Amniotic epithelial cell (primary cell): ENCODE data around the gene CACNA2D3.
"Not testable (repeated sequence)": the region's sequence is repeated elsewhere in the genome, so short reads cannot be mapped to it uniquely, and the experiment has no call there.

Experiments
- DNase-seq: peaks from one replicate; pipeline ENCODE4 v3.0.0-alpha.2; 2010; ENCODE audit warnings: low read depth

Gene CACNA2D3

DNA sequence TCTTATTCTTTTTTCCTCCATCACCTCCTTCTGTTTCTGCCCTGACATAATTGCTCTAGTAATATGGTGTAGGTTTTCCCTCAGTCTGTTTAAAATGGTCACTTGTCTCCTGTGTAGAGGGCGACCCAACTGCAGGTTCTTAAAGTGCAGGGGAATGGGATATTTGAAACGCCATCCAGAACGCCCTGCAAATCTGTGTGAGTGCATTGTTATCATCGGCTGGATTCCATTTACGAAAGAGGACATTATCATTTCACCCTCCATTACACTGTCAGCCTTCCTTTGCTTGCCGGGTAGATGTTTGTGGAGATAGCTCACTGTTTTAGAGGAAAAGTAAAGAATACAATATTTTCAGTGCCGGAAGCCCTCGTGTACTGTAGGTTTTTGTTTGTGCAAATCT lies 451.5 kb downstream of the CACNA2D3 start:
- no peak for DNase-seq

DNA sequence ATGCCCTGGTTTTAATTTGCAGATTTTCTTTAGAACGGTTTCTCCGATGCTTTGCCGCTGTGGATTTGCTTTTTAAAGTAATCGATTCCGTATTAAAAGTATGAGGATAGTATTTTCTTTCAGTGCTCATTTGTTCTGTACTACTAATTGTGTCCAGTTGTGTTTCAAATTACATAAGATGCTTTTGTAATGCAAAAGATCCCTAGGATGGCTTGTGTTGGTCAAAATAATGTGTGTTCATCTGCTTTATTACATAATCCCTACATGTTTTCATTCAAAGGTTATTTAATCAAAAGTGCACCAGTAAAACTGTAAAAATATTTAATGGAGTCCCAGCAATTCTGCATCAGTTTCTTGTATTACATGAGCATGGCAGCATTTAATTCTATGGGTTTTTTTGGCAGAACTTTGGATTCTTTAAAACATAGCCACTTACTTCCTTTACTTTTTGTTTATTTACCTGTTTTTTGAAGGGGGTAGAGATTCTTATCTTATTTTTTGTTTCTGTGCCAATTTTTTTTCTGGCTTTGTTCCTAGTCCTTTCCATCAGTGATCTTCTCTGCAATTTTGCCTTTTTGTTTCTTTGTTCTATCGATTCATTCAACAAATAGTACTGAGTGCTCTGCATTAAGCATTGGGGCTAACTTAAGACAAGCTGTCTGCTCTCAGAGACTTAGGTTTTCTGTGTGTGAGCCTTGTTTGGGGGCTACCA lies 452.7 kb downstream of the CACNA2D3 start:
- DNase-seq, result no peak

DNA sequence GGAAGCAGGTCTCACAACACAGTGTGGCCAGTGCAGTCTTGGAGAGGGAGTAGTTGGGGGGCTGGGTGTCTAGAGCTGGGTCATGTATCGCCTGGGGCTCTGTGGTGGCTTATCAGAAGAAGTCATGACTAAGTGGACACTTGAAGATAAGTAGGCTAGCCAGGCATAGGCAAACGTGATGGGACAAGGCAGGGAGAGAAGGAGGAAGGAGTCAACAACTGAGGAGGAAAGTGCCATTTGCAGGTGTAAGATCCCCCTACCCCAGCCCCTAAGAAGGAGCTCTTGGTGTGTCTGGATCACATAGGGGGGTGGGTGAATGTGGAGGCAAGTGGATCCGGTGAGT lies 453.2 kb downstream of the CACNA2D3 start:
- no peak for DNase-seq

DNA sequence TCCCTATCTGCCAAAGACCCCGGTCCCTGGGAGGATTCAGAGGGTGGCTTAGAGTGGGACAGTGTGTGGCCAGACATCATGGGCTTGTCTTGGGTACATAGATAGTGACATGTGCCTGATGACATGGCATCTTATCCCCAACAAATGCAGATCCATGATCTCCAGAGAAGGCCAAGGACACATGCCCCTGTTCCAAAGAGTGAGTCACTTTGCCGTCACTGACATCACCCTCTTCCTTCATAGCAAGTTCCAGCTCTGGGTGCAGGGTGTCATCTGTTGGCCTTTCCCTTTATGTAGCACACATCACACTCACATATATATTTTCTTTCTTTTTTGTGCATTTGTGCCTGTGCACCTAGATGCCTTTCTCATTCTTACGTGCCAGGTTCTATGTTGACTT lies 455.0 kb downstream of the CACNA2D3 start:
- DNase-seq, result no peak

DNA sequence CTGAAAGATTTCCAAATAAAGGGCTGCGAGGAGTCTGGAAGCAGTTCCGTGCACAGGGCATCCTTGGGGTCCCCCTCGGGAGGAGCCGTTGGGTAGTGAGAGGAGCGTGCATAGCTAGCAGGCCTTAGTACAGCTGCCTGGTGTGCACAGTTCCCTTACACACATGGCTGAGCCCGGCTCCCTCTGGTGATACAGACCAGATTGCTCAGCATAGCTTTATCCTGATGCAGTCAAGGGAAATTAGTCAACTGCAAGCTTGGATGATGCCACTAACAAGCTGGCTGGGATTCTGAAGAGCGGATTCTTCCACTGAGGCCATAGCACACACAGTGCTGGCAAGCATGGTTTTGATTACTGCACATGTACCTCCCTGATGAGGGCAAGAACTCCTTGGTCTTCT lies 456.1 kb downstream of the CACNA2D3 start:
- no peak for DNase-seq

DNA sequence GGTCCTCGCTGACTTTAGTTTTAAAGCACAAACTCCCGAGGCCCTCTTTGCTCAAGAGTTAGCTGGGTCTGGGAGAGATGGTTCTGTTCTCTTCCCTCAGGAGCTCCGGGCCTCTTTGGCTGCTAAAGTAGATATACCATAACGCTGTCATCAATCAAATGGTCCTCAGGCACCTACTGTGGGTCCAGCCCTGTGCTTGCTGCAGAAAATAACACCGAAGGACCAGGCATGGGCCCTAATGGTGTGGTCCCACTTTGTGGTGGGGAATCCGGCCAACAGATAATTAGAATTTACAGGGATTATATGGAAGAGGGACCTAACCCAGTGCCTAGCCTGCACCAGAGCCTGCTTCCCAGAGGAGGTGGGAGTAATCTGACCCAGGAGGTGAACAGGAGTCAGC lies 458.1 kb downstream of the CACNA2D3 start:
- DNase-seq, result no peak

DNA sequence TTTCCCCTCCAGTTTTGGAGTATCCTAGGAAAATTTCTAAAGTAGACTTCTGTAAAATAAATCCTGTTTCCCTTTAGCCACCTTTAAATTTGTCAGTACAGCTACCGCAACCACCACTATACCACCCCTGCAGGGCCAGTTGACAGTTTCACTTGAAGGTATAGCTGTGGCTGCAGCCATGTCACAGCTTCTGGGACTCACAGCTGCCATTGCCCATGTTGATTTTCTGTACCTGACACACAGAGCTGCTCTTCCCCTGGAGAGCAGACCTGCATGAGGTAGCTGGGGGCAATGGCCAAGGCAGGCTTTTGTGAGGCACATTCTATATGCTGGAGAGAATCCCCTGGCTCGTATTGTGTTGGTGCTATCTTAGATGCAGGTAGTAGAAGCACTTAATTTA lies 460.1 kb downstream of the CACNA2D3 start:
- no peak for DNase-seq

DNA sequence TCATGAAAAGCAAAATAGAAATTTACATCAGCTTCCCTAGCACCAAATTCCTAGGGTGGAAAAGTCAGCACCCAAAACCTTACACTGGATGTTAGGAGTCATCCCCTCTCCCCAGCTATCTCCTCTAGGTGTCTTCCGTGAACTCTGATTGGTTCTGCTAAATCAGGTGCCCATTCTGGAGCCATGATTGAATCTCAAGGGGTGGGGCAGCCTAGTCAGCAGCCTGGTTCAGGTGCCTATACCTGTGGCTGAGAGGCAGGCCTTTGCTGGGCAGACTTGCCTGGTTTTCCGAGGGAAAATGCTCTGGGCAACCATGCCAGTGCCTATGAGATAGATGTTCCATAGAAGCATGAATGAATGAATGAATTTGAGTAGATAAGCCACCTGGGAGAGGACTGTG lies 468.8 kb downstream of the CACNA2D3 start:
- no peak for DNase-seq

DNA sequence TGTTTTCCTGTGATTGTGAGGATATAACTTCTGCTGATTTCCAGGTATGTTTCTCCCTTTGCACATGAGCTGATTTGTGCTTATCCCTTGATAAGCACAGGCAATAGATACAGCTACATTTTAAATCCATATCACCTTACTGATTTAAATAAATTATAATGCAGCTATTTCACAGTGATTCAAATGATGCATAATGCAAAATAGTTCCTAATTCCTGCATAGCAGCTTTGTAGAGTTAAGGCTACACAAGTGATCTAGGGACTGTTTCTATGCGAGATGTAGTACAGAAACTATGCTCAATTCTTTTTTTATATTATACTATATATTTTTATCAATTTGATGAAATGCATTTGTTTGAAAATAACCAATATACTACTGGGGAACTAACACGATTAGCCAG lies 471.3 kb downstream of the CACNA2D3 start:
- DNase-seq, result no peak

DNA sequence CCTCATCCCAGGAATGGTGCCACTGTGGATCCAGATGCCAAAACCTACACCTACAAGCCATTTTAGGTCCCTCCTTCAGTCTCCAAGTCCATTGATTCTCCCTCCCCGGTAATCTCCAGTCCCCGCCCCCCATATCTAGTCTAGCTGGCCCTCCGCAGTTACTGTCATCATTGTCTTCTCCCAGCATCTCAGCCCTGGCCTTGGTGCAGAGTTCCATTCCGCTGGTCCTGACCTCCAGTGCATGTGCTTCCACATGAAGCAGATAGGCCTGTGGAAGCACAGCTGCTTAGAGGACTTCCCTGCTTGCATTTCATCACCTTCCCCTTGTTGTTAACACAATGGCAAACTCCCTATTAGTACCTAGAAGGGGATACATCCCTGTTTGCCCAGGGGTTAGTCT lies 473.7 kb downstream of the CACNA2D3 start:
- no peak for DNase-seq

DNA sequence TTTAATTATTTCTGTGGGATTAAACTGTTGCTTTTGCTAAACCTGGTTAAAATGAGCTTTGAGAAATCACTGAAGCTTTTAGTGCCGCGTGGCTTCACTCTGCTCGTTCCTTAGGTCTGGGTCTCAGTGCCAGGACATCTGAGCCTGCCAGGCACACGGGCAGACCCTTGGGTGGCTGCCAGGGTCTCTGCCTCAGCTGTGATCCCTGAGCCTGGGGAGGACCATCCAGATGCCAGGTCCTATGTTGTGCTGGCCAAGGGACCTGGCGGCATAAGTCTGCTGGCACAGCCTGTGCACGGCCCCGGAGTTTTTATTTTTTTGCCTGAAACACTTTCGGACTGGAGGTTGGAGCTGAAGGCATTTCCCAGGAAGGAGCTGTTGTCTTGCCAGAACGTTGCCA lies 477.4 kb downstream of the CACNA2D3 start:
- DNase-seq, result no peak

DNA sequence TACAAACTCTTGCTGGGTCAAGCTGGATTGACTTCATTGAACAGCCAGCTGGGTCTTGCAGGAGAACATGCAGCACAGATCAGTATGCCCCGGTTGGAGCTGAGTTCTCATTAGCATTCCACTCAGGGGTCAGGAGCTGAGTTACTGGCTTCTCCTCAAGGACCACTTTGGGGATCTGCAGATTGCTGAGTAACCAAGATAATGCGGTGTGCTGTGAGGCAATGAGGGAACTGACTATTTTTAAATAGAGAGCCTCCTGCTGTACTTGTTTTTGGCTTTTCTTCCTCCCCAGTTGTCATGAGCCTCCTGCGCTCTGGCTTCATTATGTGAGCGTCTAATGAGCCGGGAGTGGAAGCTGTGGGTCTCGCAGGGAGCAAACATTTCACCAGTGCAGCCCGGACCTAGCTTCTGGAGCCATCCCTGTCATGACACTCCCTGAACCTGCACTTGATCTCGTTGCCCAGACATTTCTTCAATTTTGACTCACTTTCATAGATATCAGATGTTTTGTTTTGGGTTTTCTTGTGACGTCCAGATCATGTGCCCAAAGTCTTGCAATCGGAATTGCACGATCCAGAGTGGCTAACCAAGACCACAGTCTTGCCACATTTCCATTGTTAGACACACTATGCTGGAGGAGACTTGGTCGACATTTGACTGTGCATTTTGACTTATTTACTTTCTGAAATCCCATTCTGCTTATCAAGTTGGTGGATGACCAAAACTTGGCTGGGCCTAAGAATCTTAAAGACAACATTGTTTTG lies 478.3 kb downstream of the CACNA2D3 start:
- no peak for DNase-seq

DNA sequence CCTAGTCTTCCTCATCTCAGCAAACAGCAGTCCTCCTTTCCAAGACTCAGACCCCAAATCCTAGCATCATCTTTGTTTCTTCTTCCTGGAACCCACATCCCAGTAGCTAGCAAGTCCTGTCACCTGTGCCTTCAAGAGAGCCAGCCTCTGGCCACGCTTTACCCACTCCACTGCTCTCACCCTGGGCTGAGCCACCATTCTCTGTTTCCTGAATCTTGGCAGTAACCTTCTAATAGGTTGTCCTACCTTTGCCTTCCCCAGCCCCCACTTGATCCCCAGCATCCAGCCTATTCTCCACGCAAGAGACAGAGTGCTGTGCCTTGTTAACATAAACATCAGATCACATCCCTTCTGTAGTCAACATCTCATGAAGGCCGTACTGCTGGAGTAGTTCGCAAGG lies 482.1 kb downstream of the CACNA2D3 start:
- DNase-seq, result no peak

DNA sequence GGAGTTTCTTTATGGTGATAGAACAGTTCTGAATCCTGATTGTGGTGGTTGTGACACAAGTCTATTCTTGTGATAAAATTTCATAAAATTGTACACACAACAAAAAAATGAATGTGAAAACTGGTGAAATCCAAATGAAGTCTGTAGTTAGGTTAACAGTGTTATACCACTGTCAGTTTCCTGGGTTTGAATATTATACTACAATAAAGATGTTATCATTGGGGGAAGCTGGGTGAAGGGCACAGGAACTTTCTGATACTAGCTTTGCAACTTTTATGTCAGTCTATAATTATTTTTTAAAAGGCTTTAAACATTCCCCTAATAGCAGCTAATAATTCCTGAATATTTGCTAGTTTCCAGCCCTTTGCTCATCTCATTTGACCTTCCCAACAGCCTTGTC lies 485.7 kb downstream of the CACNA2D3 start:
- DNase-seq, result no peak

DNA sequence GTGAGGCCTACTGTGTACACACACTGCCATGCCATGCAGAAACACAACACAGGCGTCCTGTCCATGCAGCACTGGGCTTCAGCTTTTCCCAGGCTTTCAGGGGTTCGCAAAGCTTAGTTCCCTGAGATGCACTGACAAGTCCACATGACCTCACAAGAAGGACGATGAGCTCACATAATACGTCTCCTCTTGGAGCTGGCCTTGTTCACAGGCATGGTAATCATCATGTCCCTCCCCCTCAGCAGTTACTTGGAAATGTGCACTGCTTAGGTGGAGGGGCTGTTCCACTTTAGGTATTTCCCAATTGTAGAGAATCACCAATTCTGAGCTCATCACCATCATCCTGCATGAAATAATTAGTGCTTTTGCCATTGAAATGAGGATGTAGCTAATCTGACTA lies 496.7 kb downstream of the CACNA2D3 start:
- DNase-seq, result no peak

DNA sequence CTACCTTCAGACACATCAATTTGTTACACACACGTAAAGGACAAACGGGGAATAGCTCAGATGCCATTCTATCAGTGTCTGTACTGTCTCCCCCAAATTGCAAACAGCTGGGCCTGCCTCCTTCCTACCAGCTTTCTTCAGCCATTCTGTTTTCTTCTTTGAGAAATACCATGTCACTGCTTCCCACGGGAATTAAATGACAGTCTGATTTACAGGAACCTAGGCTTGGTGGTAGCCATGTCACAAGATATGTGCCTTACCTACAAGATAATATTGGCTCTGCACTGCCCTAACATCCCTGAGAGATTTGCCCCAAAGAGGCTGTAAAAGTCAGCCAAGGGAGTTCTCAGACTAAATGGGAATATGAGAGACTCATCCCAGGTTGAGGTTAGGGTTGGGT lies 497.2 kb downstream of the CACNA2D3 start:
- DNase-seq, result no peak

DNA sequence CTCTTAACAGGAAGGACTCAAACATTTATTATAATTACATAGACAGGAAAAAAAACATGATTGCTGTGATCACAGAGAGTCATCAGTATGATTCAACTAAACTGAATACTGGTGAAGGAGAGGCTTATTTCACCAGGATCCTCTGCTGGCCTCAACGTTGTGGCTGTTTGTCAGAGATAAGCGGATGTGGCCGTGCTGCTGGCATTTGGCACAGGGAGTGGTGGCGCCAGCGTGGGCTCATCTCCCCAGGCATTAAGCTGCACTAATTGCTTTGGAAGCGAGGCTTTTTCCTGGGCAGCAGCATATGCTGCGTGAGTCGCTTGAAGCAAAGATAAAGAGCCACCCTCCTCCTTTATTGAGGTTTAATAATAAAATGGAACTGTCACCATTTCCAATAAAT lies 498.8 kb downstream of the CACNA2D3 start:
- DNase-seq, result no peak

DNA sequence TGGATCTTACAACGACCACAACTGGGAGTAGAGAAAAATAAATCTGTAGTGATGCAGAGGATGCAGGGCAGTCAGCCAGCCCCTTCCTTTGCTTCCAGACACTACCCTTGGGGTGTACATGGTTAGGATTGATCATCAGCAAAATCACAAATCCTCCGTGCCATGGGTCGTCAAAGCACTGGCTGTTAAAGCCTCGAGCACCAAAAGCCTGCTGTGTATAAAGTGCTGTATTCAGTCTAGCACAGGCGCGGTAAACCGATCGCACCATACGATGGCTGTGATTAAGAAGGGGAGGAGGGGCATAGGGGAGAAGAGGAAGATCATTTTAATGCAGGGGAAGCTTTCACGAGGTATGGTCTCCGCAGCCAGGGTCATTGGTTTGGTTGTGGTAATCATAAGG lies 500.3 kb downstream of the CACNA2D3 start:
- DNase-seq, result no peak

DNA sequence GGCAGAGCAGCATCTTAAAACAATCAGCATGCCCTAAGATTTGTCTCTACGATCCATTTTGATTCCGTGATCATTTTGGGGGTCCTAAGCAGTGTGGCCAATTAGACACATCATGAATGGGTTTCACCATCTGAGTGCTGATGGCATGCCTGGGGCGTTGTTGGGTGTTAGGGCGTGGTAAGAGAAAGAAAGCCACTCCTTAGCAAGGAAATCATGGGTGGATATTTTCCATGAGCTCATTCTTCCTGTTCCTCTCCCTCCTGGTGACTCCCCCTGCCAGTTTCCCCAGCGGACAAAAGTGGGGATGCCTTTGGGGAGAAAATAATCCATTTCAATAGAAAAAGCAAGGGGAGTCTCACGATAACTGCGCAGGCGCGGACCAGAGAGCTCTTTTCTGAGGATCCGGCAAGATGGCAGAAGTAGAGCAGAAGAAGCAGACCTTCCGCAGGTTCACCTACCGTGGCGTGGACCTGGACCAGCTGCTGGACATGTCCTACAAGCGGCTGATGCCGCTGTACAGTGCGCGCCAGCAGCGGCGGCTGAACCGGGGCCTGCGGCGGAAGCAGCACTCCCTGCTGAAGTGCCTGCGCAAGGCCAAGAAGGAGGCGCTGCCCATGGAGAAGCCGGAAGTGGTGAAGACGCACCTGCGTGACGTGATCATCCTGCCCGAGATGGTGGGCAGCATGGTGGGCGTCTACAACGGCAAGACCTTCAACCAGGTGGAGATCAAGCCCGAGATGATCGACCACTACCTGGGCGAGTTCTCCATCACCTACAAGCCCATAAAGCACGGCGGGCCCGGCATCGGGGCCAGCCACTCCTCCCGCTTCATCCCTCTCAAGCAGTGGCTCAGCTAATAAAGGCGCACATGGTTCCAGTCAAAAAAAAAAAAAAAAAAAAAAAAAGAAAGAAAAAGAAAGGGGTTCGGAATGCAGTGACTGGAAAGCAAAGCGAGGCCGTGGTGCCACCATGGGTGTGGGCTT lies 503.7 kb downstream of the CACNA2D3 start:
- no peak for DNase-seq

DNA sequence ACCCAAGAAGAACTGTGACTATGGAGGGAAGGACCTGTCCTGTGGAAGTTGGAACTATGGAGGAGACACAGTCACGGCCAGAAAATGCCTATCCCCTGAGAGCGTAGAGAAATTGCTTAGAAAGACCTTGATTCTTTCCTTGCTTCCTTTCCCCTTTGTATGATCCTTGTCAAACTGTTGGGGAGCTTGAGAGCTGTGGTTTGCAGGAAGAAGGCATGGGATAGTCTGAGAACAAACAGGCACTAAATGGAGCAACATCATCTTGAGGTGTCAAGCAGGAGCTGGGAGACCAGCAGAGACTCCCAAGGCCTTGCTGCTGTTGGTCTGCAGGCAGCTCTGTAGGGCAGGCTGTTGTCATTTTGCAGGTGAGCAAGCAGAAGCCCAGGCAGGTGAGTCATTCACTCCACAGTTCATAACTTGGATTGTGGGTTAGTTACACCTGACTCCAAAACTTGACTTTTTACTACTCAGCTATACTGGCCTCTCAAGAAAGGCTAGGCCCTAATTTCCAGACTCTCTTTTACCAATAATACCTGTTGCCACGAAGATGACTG lies 506.6 kb downstream of the CACNA2D3 start:
- no peak for DNase-seq

DNA sequence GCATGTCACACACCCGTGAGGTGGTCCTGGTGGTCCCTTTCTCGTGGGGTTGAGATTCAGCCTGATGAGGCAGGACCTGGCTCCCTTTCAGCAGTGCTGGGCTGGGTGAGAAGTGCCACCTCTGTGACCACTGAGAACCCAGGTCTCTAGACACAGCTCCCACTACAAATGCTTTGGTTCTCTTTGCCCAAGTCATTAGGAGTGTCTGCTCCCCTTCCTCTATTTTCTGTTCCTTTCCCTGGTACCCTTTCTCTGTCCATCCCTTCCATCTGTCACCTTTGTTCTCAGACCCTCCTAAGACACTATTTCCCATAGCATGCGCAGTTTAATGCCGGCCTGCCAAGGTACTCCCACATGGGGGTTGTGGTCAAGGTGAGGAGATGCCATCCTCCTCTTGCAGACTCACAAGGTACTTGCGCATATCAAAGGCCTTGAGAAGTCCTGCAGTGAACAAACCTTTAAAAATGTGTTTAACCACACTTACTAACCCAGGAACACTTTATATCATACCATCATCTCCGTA lies 507.8 kb downstream of the CACNA2D3 start:
- DNase-seq, result no peak

DNA sequence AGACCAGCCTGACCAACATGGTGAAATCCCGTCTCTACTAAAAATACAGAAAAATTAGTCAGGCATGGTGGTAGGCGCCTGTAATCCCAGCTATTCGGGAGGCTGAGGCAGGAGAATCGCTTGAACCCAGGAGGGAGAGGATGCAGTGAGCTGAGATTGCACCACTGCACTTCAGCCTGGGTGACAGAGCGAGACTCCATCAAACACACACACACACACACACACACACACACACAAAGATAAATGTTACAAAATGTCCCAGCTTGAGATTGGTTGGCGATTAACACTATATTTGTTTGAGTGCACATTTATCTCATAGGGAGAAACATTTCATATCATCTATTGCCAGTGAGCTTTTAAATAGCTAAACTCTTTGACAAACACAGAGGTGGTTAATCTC lies 508.6 kb downstream of the CACNA2D3 start:
- DNase-seq, result not testable (repeated sequence)
